ENCODE results near the gene C15orf61.
A peak's percentile ranks its signal among the peaks of the same experiment; 100 is the strongest.

C15orf61 gene

DNA sequence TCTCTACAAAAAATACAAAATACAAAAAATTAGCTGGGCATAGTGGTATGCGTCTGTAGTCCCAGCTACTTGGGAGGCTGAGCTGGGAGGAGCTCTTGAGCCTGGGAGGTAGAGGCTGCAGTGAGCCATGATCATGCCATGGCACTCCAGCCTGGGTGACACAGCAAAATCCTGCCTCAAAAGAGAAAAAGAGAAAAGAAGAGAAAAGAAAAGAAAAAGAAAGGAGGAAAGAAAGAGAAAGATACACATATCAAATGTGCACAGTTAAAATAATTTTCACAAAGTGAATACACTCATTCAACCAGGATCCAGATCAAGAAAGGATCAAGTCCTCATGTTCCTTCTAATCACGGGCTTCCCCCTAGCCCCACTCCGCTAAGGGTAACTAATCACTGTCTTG, 5.8 kb upstream of the C15orf61 start:
- DNase-seq = no peak

DNA sequence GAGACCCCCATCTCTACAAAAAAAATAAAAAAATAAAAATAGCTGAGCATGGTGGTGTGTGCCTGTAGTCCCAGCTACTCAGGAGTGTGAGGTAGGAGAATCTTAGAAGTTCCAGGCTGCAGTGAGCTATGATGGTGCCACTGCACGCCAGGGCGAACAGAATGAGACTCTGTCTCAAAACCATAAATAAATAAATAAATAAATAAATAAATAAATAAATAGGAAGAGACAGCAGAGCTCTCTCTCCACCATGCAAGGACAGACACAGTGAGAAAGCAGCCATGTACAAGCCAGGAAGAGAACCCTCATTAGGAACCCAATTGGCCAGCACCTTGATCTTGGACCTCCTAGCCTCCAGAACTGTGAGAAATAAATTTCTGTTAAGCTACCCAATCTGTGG, 5.4 kb upstream of the C15orf61 start:
- no peak for DNase-seq

DNA sequence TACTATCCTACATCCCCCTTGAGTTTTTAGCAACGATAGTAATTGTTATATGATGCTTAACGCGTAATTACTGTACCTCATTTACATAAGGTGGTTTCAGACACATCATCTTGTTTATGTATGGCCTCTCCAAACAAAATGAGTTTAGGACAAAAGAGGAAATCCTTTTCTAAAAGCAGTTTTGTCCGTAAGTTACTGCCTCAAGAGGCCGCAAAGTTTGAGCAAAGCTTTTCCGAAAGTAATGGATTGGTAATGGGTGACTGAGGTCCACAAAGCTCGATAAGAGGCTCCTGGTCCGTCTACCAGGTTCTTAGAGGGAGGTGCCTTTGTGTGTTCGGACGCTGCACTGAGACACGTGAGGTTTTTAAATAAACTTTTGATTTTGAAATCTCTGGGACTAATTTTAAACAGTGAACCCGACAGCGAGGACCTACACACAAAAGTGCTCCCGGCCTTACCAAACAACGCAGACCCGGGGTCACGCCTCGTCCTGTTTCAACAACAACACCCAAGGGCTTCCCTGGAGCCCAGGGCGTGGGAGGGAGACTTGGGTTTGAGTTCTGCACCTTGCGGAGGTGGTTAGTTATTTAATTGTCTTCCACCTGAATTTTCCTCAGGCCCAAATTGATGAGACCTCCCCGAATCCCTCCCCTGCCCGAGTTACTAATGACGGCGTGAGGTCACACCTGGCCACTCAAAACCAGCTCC, 456 bp upstream of the C15orf61 start:
- DNase-seq = no peak

DNA sequence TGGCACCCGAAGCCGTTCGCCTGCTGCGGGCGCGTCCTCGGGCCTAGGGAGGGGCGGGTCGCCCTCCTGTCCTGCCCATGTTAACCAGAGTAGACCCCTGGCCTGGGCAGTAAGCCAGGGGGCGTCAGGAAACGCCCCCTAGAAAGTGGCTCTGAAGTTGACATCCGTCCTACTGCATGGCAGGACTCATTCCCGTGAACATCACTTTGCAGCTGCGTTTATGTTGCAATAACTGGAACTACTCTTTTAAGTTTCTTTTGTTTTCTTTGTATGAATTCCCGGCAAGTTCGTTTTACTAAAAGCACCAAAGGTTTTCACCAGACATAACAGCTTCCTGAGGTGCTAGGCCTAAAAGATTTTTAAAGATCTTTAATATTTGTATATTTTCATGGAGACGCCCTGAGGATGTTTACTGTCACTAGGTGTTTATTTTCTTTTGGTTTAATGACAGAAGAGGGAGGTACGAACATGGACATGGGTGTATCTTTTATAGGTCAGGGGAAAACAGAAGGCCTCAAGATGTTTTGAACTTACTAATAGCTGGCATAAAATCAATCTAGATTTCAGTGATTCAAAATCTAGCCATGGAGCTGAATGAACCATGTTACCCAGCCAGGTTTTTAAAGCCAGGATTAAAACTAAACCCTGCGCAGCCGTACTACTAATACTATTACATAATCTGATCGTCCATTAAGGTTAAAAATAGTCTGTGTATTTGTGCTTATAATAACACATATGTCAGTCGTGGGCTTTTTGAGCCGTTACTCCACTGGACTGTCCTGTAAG, 1.0 kb downstream of the C15orf61 start:
- peak; percentile 19 for DNase-seq

DNA sequence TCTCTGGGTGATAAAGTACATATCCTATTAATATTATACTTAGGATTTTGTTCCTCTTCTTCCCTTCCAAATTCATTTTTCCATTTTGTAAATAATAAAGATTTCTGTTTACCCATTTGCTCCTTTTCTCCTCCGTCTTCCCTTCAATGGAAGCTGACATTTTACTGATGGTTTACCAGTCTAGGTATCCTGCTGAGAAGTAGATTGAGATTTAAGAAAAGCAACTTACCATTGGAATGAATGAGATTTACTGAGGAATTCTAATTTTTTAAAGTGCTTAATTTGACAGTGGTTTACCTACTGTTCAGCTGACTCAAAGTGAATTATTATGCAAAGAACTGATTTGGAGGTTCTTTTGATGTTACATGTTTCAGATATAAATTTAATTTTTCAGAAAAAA, 2.4 kb downstream of the C15orf61 start:
- no peak for DNase-seq

DNA sequence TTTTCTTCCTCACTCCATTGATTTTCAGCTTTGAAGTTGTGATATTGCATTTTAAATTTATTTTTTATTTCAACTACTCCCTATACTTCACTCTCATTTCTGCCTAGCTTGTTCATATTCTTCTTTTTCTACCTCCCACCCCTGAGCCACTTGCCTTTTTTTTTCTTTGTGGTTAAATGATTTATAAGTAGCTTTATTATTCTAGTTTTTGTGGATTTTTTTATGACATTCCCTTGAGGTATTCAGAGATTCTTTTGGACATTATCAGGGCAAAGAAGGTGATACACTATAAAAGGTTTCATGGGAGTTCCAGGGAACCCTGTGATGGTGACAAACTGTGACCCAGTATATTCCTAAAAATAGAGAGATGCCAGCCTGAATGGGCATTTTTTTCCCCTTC, 3.3 kb downstream of the C15orf61 start:
- DNase-seq = no peak

DNA sequence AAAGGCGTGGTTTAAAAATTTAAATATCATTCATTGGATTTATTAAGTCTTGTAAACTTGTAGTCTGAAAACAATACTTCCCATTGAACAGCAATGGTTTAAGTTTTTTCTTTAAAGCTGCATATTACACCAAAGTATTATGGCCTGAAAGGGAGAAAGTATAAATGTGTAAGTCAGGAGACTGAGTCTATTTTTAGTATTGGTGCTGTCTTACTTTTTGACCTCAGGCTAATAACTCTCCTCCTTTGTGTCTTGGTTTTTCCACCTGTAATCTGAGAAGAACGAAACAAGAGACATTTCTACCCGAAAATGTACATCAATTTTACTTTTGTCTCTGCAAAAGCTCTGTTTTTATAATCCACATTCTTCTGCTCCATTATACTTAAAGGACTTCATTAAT, 7.6 kb downstream of the C15orf61 start:
- no peak for DNase-seq

DNA sequence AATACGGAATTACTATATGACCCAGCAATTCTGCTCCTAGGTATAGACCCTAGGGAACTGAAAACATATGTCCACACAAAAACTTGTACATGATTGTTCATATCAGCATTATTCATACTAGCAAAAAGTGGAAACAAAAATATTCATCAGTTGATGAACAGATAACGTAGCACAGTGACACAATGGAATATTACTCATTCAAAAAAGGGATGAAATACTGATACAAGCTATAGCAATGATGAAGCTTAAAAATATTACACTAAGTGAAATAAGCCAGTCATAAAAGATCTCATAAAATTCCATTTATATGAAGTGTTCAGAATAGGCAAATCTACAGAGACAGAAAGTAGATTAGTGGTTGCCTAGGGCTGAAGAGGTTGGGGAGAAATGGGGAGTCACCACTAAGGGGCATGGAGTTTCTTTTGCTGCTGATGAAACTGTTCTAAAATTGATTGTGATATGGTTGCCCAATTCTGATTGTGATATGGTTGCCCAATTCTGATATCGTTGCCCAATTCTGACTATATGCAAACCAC, 10.5 kb downstream of the C15orf61 start:
- DNase-seq = no peak

DNA sequence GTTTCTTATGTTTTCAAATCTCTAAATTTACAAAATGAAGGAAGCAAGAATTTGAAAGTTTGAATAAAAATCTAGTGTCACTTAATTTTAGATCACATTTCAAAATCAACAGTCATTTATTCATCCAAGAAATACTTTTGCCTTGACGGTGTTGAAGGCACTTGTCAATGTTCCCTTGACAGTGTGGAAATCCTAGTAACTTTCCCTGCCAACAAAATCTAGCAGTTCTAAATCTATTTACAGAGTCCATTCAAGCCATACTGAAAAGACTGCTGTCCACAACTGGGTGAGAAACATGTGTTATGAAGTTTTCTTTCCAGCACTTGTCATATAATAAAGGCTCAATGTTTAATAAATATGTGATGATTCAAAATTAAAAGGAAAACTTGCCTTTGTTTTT, 12.9 kb downstream of the C15orf61 start:
- DNase-seq = no peak

DNA sequence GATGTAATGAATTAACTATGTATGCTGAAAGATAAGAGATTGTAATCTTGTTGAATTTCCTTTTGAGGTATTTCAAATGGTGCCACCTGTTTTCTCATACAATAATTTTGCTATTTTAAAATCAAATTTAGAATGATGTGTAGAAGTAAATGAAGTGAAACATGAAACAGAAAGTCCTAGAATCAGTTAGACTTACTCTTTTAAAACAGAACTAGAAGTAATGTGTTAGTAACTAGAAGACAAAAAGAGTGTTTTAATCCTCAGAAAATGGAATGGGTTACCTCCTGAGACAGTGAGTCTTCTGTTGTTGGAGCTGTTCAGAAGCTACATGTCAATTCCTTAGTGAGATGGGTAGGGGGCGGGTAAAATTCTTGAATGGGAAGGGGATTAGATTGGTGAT, 13.4 kb downstream of the C15orf61 start:
- DNase-seq = no peak

DNA sequence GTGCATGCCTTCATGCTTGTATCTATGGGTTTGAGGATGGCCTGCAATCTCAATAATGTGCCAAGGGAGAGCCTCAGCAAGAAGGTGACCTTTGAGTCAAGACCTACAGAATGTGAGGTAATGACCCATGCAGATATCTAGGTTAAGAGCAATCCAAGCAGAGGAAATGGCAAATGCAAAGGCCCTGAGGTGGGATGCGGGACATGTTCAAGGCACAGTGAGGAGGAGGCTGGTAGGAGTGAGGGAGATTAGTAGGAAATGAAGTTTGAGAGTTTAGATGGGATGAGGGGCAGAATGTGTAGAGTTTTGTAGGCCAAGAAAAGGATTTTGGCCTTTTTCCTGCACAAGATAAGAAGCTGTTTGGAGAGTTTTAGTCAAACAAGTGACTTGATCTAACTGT, 16.8 kb downstream of the C15orf61 start:
- DNase-seq = no peak

DNA sequence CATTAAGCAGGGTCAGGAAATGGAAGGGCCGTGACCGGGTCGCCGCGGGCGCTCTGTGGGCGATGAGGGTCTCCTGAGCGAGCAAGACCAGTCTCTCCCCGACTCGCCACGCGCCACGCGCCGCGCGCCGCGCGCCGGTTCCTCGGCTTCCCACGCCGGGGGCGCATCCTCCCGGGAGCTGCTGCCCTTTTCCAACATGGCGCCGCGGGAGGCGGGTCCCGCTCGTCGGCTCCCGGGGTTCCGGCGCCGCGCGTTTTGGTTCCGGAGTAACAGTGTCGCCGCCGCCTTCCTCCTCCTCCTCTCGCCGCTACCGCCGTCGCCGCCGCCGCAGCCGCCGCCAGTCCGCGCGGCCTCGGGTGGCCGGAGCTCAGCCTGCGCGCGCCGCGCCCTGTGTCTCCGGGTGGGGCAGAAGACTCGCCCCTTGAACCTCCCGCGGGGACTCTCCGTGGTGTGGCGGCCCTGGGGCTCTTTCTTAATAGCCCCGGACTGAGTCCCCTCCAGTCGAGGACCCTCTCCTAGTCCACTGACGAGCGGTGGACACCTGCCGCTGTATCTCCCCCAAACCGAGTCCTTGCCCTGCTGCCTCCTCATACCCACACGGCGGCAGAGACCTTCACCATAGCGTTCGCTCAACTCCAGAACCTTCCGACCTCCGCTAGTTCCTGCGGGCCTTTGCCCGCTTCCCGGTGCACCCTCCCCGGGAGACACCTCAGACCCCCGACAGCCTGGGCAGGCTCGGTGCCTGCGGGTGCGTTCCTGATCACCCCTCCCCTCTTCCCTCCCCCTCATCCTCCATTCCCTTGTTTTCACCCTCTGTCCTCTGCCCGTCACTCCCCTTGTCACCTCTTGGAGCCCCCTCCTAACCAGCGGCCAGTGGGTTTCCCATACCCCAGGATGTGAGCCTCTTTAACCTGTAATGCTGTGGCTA, 21.8 kb downstream of the C15orf61 start, which contains the start of gene MAP2K5:
Gene MAP2K5 (plus strand): TSS at position 284 of the 928 bp plus-strand sequence. CDS start 633 bp downstream, at position 917.
- peak; percentile 89 for DNase-seq

DNA sequence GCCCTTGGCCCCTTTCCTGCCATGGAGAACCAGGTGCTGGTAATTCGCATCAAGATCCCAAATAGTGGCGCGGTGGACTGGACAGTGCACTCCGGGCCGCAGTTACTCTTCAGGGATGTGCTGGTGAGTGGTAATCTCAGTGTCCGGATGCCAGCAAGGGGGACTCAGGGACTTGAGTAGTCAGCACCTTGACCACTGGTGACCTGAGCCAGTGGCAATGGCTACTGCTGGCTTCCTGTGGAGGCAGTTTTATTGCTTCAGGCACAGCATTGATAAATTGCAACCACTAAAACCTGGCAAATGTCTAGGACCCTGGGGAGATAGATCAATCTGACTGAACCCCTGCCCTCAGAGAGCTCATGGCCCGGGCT, 22.4 kb downstream of the C15orf61 start:
- DNase-seq = no peak

DNA sequence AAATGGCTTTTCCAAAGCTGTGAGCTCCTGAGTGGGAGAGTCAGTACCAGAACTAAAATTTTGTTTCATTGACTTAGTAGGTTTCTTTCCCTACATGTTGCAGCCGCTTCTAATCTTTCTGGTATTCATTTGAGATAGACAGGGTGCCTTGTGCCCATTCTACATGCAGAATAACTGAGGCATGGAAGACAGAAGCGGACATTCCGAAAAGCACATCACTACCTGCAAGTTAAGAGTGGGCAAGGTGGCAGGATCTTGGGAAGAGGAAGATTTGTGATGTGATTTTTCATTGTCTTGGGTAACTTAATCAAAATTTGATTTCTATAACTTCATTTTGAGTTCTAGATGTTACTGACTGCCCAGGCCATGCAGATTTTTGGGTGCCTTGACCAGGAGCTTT, 23.5 kb downstream of the C15orf61 start:
- DNase-seq = no peak

DNA sequence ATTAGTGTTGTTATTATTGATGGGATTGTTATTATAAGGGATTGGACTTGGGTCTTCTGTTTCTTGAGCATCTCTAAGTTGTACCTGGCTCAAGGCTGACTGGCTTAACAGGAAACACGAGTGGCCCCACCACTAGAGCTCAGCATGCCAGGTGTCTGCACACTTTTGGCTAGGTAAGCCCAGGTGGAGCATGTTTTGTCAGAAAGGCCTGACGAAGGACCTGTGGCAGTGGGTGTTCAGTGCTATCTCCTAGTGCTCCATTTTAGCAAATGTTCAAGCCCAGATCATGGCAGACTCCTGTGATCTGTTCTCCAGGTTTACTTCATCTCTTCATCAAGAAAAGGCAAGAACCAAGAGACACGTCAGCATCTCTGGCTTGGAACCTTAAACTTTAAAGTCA, 24.9 kb downstream of the C15orf61 start:
- no peak for DNase-seq

DNA sequence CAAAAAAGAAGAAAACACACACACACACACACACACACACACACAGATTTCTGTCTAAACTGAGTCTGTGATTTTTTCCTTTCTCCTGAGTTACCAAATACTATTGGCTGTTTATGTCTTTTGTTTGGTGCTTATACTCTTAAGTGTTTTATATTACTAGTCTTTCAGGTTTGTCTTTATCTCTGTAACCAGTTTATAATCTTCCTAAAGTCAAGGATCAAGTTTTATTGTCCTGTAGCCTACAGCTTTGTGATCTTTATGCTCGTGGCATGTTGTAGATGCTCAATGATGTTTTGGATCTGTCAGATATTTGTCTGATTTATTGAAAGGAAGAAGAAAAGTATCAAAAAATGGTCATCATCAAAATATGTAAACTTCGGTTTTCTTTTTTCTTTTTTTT, 26.1 kb downstream of the C15orf61 start:
- no peak for DNase-seq

DNA sequence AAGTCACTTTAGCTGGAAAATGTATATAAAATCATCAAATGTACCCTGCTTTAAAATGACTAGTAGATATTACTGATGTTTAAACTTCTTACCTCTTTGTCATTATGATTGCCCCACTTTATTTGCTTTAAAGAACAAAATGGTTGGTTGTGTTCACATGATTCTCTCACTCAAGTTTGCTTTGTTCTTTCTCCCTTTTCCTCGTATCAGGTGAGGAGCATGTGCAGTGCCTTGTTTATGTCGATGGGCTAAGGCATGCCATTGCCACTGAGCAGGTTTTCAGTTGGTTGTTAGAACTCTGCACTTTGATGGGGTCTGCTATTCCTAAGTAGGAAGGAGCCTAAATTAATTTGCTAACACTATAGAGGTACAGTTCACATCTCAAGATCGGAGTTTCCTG, 26.9 kb downstream of the C15orf61 start:
- DNase-seq = no peak

DNA sequence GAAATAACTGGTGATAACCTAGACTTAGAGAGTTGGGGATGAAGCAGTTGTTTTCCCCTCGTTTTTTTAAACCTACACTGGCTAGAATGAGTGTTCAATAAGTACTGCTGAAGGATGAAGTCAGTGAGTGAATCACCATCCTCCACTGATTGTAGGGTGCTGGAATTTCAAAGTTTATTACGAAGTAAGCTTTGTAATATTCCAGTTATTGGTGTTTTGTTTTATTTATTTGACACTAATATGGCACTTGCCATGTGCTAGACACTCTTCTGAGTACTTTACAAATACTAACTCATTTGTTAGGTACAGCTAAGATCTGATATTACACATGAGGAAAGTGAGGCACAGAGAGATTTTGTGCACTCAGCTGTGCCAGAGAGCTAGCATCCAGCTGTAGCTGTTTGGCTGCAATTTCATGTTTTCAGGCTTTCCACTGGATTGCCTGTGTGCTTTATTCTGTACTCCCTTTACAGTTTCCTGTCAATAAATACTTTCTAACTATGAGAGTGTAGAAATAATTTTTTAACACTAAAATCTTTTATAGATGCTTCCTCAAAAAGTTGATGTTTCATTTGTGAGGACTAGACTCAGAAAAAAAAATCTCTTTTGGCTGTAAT, 27.4 kb downstream of the C15orf61 start:
- no peak for DNase-seq

DNA sequence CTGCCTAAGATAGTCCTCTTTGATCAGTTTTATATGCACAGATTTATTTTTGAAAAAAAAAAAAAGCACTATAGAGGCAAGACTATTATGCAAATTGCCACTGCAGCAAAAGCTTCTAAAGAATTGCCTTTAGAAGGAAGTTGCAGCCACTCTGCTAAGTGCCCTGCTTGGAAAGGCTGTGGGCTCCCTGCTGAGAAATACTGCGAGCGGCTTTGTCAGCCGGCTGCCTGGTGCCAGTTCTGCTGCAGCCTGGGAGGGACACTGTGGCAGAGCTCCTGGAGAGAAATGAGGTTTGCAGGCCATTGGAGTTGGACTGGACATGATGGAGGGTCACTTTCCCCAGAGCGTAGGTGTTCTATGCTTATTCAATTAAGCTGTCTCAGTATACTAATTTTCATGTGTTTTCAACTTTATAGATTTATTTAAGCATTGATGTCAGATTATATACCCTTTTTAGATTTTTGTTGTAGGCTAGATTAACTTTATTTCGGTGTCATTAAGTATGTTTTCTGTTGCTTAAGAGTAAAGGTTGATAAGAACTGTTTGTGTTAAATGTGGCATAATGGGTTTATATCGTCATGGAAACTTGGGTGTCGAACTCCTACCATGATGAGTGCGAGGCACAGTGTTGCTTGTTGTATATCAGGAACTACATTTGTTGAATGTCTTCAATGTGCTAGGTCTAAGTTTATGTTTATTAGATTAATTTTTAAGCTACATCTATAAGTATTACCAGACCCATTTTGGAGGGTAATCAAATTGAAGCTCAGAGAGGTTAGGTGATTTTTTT, 28.1 kb downstream of the C15orf61 start:
- no peak for DNase-seq

DNA sequence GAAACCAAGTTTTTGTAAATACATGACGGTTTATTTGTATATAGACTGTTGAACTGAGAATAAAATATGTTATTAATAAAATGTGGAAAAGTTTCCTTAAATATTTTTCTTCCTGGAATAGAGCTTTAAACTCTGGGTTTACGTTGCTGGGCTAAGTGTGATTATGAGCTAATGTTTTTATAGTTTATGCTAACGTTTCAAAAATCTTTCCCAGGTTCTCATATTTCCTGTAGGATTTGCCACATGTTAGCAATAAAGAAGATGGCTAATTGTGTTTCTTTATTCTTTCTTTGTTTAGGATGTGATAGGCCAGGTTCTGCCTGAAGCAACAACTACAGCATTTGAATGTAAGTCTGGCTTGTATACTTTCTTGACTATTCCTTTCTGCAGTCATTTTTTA, 28.8 kb downstream of the C15orf61 start:
- no peak for DNase-seq

DNA sequence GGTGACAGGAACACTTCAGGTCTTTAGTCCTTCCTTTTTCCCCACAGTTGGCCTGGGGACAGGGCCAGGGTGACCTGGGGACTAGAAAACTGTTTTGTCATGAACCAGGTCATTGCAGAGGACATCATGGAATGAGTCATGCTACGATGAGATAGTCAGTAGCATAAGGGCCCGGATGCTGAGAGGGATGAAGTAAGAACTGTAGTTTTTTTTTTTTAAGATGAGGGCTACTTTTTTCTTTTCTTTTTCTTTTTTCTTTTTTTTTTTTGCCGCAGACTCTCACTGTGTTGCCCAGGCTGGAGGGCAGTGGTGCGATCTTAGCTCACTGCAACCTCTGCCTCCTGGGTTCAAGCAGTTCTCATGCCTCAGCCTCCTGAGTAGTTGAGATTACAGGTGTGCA, 29.6 kb downstream of the C15orf61 start:
- no peak for DNase-seq

DNA sequence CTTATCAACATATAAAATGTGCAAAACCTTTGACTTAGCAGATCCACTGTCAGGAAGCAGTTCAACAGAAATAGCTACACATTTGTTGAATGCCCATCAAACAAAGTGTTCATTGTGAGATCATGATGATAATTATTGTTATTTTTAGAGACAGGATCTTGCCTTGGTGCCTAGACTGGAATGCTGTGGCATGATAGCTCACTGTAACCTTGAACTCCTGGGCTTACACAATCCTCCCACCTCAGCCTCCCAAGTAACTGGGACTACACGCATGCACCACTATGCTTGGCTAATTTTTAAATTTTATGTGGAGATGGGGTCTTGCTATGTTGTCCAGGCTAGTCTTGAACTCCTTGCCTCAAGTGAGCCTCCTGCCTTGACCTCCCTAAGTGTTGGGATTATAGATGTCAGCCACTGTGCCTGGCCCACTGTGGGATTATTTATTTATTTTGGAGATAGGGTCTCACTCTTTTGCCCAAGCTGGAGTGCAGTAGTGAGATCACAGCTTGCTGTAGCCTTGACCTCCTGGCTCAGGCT, 30.3 kb downstream of the C15orf61 start:
- DNase-seq = no peak
